ENCODE data around the gene TNFSF12.

Gene TNFSF12

GRCh38 chr17:7563115-7563869, 14.4 kb downstream of the TNFSF12 start:
- no peak for DNase-seq

- DNase-seq = no peak
These were observed 20.7 kb downstream of the TNFSF12 start for GRCh38 chr17:7569571-7569970.

GRCh38 chr17:7570351-7570750, 21.5 kb downstream of the TNFSF12 start:
- no peak for DNase-seq

GRCh38 chr17:7572338-7572587, 23.4 kb downstream of the TNFSF12 start:
- no peak for DNase-seq

DNA sequence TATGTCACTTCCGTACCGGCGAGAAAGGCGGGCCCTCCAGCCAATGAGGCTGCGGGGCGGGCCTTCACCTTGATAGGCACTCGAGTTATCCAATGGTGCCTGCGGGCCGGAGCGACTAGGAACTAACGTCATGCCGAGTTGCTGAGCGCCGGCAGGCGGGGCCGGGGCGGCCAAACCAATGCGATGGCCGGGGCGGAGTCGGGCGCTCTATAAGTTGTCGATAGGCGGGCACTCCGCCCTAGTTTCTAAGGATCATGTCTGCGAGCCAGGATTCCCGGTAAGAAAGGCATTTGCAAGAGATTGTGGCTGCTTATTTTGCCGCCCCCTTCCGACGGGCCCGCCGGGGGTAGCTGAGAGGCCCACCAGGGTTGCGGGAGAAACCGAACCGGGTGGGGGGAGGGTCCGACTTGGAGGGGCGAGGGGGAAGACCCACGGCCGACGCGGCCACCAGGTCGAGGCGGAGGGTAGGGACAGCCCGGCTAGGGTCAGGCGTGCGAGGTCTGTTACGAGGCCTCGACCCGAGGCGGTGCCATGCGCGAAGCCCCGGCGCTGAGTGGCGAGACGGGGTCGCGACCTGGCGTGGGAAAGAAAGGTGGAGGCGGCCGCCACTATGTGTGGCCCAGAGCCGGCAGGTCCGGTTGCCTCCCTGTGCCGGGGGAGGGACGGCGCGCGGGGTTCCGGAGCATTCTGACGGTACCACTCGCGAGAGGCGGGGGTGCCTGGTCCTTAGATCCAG, 23.9 kb downstream of the TNFSF12 start:
- peak; percentile 83 to 100 (median 99) for DNase-seq

- peak in 48 of 51 donors; percentile 52 to 93 (median 82) for DNase-seq
These were observed 24.6 kb downstream of the TNFSF12 start for GRCh38 chr17:7573324-7574080.

DNA sequence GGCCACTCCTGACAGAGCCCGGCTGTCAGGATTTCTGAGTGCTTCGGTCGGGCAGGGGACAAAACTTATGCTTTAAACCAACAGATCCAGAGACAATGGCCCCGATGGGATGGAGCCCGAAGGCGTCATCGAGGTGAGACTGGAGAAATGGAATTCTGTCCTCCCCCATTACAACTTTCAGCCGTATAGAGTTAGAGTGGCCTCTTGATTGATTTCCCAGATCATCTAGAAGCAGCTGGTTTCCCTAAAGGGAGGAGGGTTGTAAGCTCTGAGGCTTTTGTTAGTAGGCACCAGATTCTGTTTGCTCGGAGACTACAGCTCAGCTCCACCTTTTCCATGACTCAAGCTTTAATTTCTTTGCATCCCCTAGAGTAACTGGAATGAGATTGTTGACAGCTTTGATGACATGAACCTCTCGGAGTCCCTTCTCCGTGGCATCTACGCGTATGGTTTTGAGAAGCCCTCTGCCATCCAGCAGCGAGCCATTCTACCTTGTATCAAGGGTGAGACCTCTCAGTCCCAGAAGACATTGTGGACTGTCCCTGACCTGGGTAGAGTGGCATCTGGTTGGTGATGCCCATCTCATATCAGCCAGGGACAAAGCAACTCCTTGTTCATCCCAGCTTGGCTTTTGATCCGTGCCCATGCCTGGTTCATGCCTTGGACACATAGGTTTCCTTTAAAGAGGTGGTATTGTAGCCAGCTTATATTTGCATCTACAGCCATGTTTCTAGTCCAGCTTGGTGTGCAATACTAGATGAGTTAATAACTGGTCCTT, 25.5 kb downstream of the TNFSF12 start:
- no peak for DNase-seq

GRCh38 chr17:7575481-7575883, 26.6 kb downstream of the TNFSF12 start:
- no peak for DNase-seq

GRCh38 chr17:7575959-7576358, 27.1 kb downstream of the TNFSF12 start:
- no peak for DNase-seq

DNA sequence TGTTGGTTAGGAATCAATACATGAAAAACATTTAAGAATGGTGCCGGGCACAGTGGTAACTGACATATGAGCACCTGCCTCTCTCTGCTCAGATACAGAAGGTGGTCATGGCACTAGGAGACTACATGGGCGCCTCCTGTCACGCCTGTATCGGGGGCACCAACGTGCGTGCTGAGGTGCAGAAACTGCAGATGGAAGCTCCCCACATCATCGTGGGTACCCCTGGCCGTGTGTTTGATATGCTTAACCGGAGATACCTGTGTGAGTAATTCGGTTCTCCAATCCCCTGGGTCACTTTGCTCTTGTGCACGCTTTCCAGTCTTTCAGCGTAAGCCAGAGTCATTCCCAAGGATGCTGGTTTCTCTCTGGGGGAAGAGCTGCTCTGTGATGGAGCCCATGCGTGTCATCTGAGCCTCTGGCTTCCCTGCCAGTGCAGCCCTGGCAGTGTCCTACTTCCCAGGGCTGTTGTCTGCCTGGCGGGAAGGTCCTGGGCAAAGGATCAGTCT, 27.6 kb downstream of the TNFSF12 start:
- peak in 1 of 51 donors; percentile 12 for DNase-seq

DNA sequence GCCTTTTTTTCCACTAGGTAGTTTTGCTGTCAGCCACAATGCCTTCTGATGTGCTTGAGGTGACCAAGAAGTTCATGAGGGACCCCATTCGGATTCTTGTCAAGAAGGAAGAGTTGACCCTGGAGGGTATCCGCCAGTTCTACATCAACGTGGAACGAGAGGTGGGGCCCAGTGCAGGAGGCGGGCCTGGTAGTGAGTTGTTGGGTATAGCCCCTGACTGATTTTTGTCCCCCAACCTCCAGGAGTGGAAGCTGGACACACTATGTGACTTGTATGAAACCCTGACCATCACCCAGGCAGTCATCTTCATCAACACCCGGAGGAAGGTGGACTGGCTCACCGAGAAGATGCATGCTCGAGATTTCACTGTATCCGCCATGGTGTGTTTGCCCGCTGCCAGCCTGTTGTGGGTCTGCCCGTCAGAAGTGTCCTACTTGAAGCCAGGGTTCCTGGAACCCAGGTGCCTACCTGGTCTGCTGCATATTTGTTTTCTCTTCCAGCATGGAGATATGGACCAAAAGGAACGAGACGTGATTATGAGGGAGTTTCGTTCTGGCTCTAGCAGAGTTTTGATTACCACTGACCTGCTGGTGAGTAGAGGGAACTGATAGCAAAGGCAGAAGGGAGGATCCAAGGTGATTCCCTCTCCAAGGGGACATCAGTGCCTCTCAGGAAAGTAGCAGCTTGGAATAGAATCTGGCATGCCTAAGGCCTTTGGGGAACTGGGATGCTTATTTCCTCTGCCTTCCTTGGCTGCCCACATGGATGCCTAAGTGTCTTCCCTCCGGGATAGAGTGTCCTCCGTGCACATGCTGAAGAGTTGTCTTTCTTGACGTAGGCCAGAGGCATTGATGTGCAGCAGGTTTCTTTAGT, 28.7 kb downstream of the TNFSF12 start:
- no peak for DNase-seq

DNA sequence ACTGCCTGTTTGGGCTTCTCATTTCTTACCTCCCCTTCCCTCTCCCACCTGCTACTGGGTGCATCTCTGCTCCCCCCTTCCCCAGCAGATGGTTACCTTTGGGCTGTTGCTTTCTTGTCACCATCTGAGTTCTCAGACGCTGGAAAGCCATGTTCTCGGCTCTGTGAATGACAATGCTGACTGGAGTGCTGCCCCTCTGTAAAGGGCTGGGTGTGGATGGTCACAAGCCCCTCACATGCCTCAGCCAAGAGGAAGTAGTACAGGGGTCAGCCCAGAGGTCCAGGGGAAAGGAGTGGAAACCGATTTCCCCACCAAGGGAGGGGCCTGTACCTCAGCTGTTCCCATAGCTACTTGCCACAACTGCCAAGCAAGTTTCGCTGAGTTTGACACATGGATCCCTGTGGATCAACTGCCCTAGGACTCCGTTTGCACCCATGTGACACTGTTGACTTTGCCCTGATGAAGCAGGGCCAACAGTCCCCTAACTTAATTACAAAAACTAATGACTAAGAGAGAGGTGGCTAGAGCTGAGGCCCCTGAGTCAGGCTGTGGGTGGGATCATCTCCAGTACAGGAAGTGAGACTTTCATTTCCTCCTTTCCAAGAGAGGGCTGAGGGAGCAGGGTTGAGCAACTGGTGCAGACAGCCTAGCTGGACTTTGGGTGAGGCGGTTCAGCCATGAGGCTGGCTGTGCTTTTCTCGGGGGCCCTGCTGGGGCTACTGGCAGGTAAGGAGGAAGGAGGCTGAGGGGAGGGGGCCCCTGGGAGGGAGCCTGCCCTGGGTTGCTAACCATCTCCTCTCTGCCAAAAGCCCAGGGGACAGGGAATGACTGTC, 30.4 kb downstream of the TNFSF12 start, which contains the start of gene CD68:
Gene CD68 (plus strand): TSS at position 638 of the 833 bp plus-strand sequence. CDS start 40 bp downstream, at position 678.
- peak in 23 of 51 donors; percentile 16 to 74 (median 47) for DNase-seq

- DNase-seq = peak in 1 of 51 donors; percentile 7
These were observed 31.2 kb downstream of the TNFSF12 start for GRCh38 chr17:7579834-7580603.

DNA sequence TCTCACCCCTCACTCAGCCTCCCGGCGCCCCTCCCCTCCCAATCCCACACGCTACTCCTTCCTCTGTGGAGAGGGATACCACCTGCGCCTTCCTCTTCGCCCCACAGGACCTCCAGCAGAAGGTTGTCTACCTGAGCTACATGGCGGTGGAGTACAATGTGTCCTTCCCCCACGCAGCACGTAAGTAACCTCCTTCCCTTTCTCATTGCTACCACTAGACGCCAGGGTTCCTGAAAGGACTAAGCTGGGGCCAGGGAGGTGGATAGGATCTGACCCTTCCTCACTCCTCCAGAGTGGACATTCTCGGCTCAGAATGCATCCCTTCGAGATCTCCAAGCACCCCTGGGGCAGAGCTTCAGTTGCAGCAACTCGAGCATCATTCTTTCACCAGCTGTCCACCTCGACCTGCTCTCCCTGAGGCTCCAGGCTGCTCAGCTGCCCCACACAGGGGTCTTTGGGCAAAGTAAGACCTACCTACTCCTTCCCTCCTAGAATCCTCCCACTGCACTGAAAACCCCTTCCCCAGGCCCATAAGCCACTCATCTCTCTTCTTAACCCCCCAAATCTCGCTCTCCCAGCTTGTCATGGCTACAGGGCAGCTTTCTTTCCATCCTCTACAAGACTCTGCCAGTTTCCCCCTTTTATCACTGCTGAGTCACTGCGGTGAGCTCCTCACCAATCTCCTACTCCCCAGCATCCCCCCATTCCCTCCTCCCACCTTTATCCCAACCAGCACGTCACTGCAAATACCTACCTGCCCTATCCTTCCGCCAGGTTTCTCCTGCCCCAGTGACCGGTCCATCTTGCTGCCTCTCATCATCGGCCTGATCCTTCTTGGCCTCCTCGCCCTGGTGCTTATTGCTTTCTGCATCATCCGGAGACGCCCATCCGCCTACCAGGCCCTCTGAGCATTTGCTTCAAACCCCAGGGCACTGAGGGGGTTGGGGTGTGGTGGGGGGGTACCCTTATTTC, 32.0 kb downstream of the TNFSF12 start:
- DNase-seq = no peak

GRCh38 chr17:7582396-7583252, 33.8 kb downstream of the TNFSF12 start:
- peak in 2 of 51 donors; percentile 17 to 56 for DNase-seq
